ENCODE data around the gene LMO7.

LMO7 gene

DNA sequence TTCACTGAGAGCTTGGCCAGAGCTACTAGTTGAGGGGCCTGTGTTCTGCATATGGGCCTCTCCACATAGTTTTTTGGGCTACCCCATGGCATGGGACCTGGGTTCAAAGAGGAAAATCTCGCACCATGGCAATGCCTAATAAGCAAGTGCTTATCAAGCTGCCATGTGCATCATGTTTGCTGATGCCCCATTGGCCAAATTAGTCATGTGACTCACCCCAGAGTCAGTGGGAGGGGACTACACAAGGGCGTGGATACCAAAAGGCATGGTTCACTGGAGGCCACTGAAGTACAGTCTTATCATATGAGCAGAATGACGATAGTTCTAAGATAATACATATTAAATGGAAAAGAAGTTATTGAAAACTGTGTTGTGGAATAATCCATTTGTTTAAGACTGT lies 214.8 kb downstream of the LMO7 start:
- Histone ChIP-seq H3K18ac (ENCODE audit: low read depth in 1 of 2, low read length in 2 of 2) (no peak overlapping the region), H2AFZ (ENCODE audit: low read depth, low read length) (no peak overlapping the region), H2BK5ac (ENCODE audit: low read depth, low read length, poor library complexity, severe bottlenecking) (no peak overlapping the region), H3K4me1 (ENCODE audit: control insufficient read depth, insufficient read depth, low read depth, low read length) (no peaks in the 10 kb centered on the region), H3K79me1 (replicated peaks; ENCODE audit: low read length, poor library complexity, severe bottlenecking) (peaks cover 7% of the 10 kb centered on the region), H2BK120ac (ENCODE audit: low read depth, low read length) (no peak overlapping the region), H2AK5ac (ENCODE audit: low read length, severe bottlenecking) (no peak overlapping the region), H2BK12ac (ENCODE audit: low read length in 2 of 2) (no peak overlapping the region), H2BK15ac (ENCODE audit: low read depth, poor library complexity, severe bottlenecking) (no peak overlapping the region), H3K14ac (ENCODE audit: low read length in 2 of 2) (no peak overlapping the region), H3K9me3 (ENCODE audit: control insufficient read depth, low read length) (no peaks in the 10 kb centered on the region), H4K91ac (ENCODE audit: low read length) (no peak overlapping the region), H3K4ac (ENCODE audit: low read depth in 1 of 2, low read length in 2 of 2) (no peak overlapping the region), H3K36me3 (ENCODE audit: control insufficient read depth in 1 of 2, insufficient read depth in 2 of 2, low read depth in 1 of 2, low read length in 2 of 2) (peaks cover 14 to 90% of the 10 kb centered on the region in 2 experiments), H3K23ac (ENCODE audit: low read length in 2 of 2) (no peak overlapping the region), H4K8ac (ENCODE audit: low read length) (no peak overlapping the region), H3K4me3 (ENCODE audit: insufficient read depth in 1 of 2, low read depth in 1 of 2, low read length in 2 of 2) (no peak overlapping the region), H3K4me2 (ENCODE audit: low read length, poor library complexity, severe bottlenecking) (no peak overlapping the region), H3K27me3 (ENCODE audit: control insufficient read depth in 1 of 2, insufficient read depth in 1 of 2, low read length in 2 of 2) (no peaks in the 10 kb centered on the region), H3K9ac (ENCODE audit: low read length) (no peak overlapping the region), H3K27ac (ENCODE audit: low read length, poor library complexity, severe bottlenecking) (no peak overlapping the region)
- WGBS: 99% methylated on average over 3 of the region's 3 CpGs
- no peak for DNase-seq

DNA sequence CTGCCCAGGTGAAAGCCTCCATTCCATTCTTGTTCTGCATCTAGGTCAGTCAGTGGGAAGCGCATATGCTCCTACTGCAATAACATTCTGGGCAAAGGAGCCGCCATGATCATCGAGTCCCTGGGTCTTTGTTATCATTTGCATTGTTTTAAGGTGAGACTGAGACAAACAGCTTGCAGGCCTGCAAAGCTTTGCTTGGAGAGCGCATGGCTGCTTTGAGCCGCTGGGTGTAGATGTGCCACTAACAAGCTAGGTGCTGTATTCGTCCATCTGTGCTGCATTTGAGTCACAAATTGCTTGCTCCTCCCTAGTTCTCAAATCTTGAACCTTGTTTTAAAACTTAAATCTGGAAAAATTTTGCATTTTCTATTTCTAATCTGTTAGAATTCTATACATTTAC lies 219.1 kb downstream of the LMO7 start:
- H2BK12ac ChIP-seq (ENCODE audit: low read length in 2 of 2): no peak overlapping the region
- no peak overlapping the region for H3K4me2 ChIP-seq (ENCODE audit: low read length, poor library complexity, severe bottlenecking)
- H3K4ac ChIP-seq (ENCODE audit: low read depth in 1 of 2, low read length in 2 of 2): no peak overlapping the region
- no peak overlapping the region for H3K27ac ChIP-seq (ENCODE audit: low read length, poor library complexity, severe bottlenecking)
- no peak overlapping the region for H4K91ac ChIP-seq (ENCODE audit: low read length)
- no peak overlapping the region for H2BK15ac ChIP-seq (ENCODE audit: low read depth, poor library complexity, severe bottlenecking)
- 96% methylated on average over 5 of the region's 6 CpGs for WGBS
- H3K9ac ChIP-seq (ENCODE audit: low read length): no peak overlapping the region
- H3K27me3 ChIP-seq (ENCODE audit: control insufficient read depth in 1 of 2, insufficient read depth in 1 of 2, low read length in 2 of 2): no peaks in the 10 kb centered on the region
- H3K23ac ChIP-seq (ENCODE audit: low read length in 2 of 2): no peak overlapping the region
- DNase-seq: no peak
- no peak overlapping the region for H3K4me3 ChIP-seq (ENCODE audit: insufficient read depth in 1 of 2, low read depth in 1 of 2, low read length in 2 of 2)
- no peak overlapping the region for H2BK120ac ChIP-seq (ENCODE audit: low read depth, low read length)
- H3K9me3 ChIP-seq (ENCODE audit: control insufficient read depth, low read length): no peaks in the 10 kb centered on the region
- H2BK5ac ChIP-seq (ENCODE audit: low read depth, low read length, poor library complexity, severe bottlenecking): no peak overlapping the region
- H4K8ac ChIP-seq (ENCODE audit: low read length): no peak overlapping the region
- no peak overlapping the region for H3K14ac ChIP-seq (ENCODE audit: low read length in 2 of 2)
- H2AFZ ChIP-seq (ENCODE audit: low read depth, low read length): no peak overlapping the region
- peaks cover 7% of the 10 kb centered on the region for H3K79me1 ChIP-seq (replicated peaks; ENCODE audit: low read length, poor library complexity, severe bottlenecking)
- no peak overlapping the region for H2AK5ac ChIP-seq (ENCODE audit: low read length, severe bottlenecking)
- H3K18ac ChIP-seq (ENCODE audit: low read depth in 1 of 2, low read length in 2 of 2): no peak overlapping the region
- no peaks in the 10 kb centered on the region for H3K4me1 ChIP-seq (ENCODE audit: control insufficient read depth, insufficient read depth, low read depth, low read length)
- peaks cover 14 to 94% of the 10 kb centered on the region in 2 experiments for H3K36me3 ChIP-seq (ENCODE audit: control insufficient read depth in 1 of 2, insufficient read depth in 2 of 2, low read depth in 1 of 2, low read length in 2 of 2)

DNA sequence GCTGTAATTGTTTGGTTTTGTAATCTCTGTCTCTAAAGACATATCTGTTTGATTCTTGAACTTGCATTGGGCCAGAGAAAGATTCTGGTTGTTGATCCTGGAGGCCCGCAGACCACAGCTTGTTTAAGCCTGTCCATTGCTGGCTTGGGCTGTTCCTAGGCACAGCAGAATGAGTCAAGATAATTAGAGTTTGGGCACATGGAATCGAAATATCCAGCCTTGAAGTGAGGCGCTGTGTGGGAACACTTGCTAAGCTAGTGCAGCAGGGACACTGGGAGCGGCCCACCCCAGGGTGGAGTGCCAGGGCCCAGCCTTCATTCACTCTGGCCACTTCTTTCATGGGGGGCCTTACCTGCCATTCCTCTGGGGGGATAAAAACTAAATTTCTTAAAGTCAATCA lies 219.7 kb downstream of the LMO7 start:
- no peak overlapping the region for H4K8ac ChIP-seq (ENCODE audit: low read length)
- no peaks in the 10 kb centered on the region for H3K9me3 ChIP-seq (ENCODE audit: control insufficient read depth, low read length)
- no peak overlapping the region for H3K9ac ChIP-seq (ENCODE audit: low read length)
- no peak overlapping the region for H3K4ac ChIP-seq (ENCODE audit: low read depth in 1 of 2, low read length in 2 of 2)
- H3K14ac ChIP-seq (ENCODE audit: low read length in 2 of 2): no peak overlapping the region
- no peak overlapping the region for H2BK120ac ChIP-seq (ENCODE audit: low read depth, low read length)
- H3K4me3 ChIP-seq (ENCODE audit: insufficient read depth in 1 of 2, low read depth in 1 of 2, low read length in 2 of 2): no peak overlapping the region
- H2BK15ac ChIP-seq (ENCODE audit: low read depth, poor library complexity, severe bottlenecking): no peak overlapping the region
- no peak overlapping the region for H2AFZ ChIP-seq (ENCODE audit: low read depth, low read length)
- WGBS: 98% methylated on average over 4 of the region's 4 CpGs
- H4K91ac ChIP-seq (ENCODE audit: low read length): no peak overlapping the region
- H3K23ac ChIP-seq (ENCODE audit: low read length in 2 of 2): no peak overlapping the region
- no peak overlapping the region for H3K27ac ChIP-seq (ENCODE audit: low read length, poor library complexity, severe bottlenecking)
- H2BK12ac ChIP-seq (ENCODE audit: low read length in 2 of 2): no peak overlapping the region
- H3K27me3 ChIP-seq (ENCODE audit: control insufficient read depth in 1 of 2, insufficient read depth in 1 of 2, low read length in 2 of 2): no peaks in the 10 kb centered on the region
- no peaks in the 10 kb centered on the region for H3K4me1 ChIP-seq (ENCODE audit: control insufficient read depth, insufficient read depth, low read depth, low read length)
- H2AK5ac ChIP-seq (ENCODE audit: low read length, severe bottlenecking): no peak overlapping the region
- no peak overlapping the region for H3K18ac ChIP-seq (ENCODE audit: low read depth in 1 of 2, low read length in 2 of 2)
- H3K36me3 ChIP-seq (ENCODE audit: control insufficient read depth in 1 of 2, insufficient read depth in 2 of 2, low read depth in 1 of 2, low read length in 2 of 2): peaks cover 11 to 94% of the 10 kb centered on the region in 2 experiments
- H3K4me2 ChIP-seq (ENCODE audit: low read length, poor library complexity, severe bottlenecking): no peak overlapping the region
- DNase-seq: no peak
- no peak overlapping the region for H2BK5ac ChIP-seq (ENCODE audit: low read depth, low read length, poor library complexity, severe bottlenecking)
- peaks cover 7% of the 10 kb centered on the region for H3K79me1 ChIP-seq (replicated peaks; ENCODE audit: low read length, poor library complexity, severe bottlenecking)

DNA sequence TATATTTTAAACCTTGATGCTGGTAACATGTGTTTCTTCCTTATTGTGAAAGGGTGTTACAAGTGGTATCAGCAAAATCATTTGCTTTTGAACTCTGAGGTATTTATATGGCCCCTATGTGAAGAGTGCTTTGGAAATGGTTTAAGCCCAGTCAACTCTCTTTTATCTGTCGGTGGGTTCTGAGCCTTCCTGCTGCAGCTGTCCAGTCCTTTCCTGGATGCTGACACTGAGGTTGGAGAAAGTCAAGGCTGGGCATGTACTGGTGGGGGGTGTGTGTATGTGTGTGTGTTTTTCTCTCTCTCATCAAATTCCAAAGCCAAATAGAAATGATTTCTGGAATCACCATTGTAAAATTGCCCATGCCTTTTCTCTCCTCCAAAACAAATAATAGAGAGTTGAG lies 221.2 kb downstream of the LMO7 start:
- Histone ChIP-seq H3K9ac (ENCODE audit: low read length) (no peak overlapping the region), H3K79me1 (replicated peaks; ENCODE audit: low read length, poor library complexity, severe bottlenecking) (peaks cover 7% of the 10 kb centered on the region), H4K8ac (ENCODE audit: low read length) (no peak overlapping the region), H2BK5ac (ENCODE audit: low read depth, low read length, poor library complexity, severe bottlenecking) (no peak overlapping the region), H2AK5ac (ENCODE audit: low read length, severe bottlenecking) (no peak overlapping the region), H3K27ac (ENCODE audit: low read length, poor library complexity, severe bottlenecking) (no peak overlapping the region), H3K36me3 (ENCODE audit: control insufficient read depth in 1 of 2, insufficient read depth in 2 of 2, low read depth in 1 of 2, low read length in 2 of 2) (peaks cover 9 to 84% of the 10 kb centered on the region in 2 experiments), H2AFZ (ENCODE audit: low read depth, low read length) (no peak overlapping the region), H3K4me2 (ENCODE audit: low read length, poor library complexity, severe bottlenecking) (no peak overlapping the region), H4K91ac (ENCODE audit: low read length) (no peak overlapping the region), H3K4me1 (ENCODE audit: control insufficient read depth, insufficient read depth, low read depth, low read length) (no peaks in the 10 kb centered on the region), H3K4me3 (ENCODE audit: insufficient read depth in 1 of 2, low read depth in 1 of 2, low read length in 2 of 2) (no peak overlapping the region), H2BK120ac (ENCODE audit: low read depth, low read length) (no peak overlapping the region), H3K14ac (ENCODE audit: low read length in 2 of 2) (no peak overlapping the region), H2BK15ac (ENCODE audit: low read depth, poor library complexity, severe bottlenecking) (no peak overlapping the region), H3K27me3 (ENCODE audit: control insufficient read depth in 1 of 2, insufficient read depth in 1 of 2, low read length in 2 of 2) (no peaks in the 10 kb centered on the region), H3K18ac (ENCODE audit: low read depth in 1 of 2, low read length in 2 of 2) (no peak overlapping the region), H3K4ac (ENCODE audit: low read depth in 1 of 2, low read length in 2 of 2) (no peak overlapping the region), H3K9me3 (ENCODE audit: control insufficient read depth, low read length) (no peaks in the 10 kb centered on the region), H3K23ac (ENCODE audit: low read length in 2 of 2) (no peak overlapping the region), H2BK12ac (ENCODE audit: low read length in 2 of 2) (no peak overlapping the region)
- WGBS: 55% methylated on average over 1 of the region's 1 CpG
- DNase-seq: no peak
